Spleen (tissue), 7 donors: ENCODE results near the gene AKAP5.

Experiments used
- CTCF ChIP-seq, 11 experiments: fragments of 200-600 bp in 7 of 11; fragments of 450-650 bp in 4 of 11; sonication (generic) in 4 of 11; IDR thresholded peaks in 8 of 11; conservative IDR thresholded peaks in 3 of 11; 1 replicate in 7 of 11; 2 replicates in 4 of 11; pipeline versions ENCODE4 v1.4.0 to v1.8.0; 2016 to 2021; ENCODE audit warnings: antibody characterized with exemption in 11 of 11, inconsistent platforms in 4 of 11, mild to moderate bottlenecking in 1 of 11
- POLR2A ChIP-seq, 3 donors: fragments of 450-650 bp; IDR thresholded peaks; one replicate each; pipeline ENCODE4 v1.5.1; 2017; ENCODE audit warnings: antibody characterized with exemption in 3 of 3, mild to moderate bottlenecking in 1 of 3
- POLR2AphosphoS5 ChIP-seq, 3 donors: sonication (generic); formaldehyde crosslinking; IDR thresholded peaks; one replicate each; pipeline ENCODE4 v1.5.1; 2017; ENCODE audit warnings: antibody characterized with exemption in 3 of 3
- donor health status: DM: no; HTN: no; CAD: no; lungs with moderate emphysema.
- donor health status: DM: no; HTN: no; CAD: no.
- donor health status: DM: no; HTN: no; CAD: no.

DNA sequence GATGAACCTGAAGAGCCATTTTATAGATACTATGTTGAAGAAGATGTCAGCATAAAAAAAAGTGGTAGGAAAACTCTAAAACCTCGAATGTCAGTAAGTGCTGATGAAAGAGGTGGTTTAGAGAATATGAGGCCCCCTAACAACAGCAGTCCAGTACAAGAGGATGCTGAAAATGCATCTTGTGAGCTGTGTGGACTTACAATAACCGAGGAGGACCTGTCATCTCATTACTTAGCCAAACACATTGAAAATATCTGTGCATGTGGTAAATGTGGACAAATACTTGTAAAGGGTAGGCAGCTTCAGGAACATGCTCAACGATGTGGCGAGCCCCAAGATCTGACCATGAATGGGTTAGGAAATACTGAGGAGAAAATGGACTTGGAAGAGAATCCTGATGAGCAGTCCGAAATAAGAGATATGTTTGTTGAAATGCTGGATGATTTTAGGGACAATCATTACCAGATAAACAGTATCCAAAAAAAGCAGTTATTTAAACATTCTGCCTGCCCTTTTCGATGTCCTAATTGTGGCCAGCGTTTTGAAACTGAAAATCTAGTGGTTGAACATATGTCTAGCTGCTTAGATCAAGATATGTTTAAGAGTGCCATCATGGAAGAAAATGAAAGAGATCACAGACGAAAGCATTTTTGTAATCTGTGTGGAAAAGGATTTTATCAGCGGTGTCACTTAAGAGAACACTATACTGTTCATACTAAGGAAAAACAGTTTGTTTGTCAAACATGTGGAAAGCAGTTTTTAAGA lies 57.5 kb downstream of the AKAP5 start:
- TF ChIP-seq CTCF (IDR thresholded peaks at IDR 0.05 in 8 of 11, conservative IDR thresholded peaks at IDR 0.05 in 3 of 11) (no peak), POLR2AphosphoS5 (IDR thresholded peaks at IDR 0.05) (no peak), POLR2A (IDR thresholded peaks at IDR 0.05) (no peak)
